Measurements from ENCODE around the gene HBB.

DNA sequence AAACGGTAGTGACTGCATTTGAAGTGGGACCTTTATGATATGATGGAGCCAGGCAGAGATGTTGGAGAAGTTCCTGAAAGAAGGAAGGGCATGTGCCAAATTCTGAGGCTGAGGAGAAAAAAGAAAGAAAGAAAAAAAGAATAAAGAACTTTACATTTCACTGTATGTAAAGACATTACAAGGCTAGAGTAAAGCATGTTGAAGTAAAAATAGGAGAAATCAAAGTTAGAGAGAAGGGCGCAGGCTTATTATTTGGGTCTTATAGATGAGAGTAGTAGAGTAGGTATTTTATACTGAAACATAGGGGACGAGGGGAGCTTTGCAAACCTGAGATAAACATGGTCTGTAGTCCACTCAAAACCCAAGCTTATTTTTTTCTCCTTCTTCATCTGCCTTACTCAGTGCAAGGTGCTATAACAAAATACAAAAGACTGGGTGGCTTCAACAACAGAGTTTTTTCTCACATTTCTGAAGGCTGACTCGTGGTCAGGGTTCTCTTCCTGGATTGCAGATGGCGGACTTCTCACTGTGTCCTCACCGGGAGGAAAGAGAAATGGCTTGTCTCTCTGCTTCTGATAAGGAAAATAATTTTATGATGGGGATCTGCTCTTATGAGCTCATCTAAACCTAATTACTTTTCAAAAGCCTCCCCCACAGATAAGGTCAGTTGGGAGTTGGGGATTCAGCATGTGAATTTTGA lies 20.1 kb upstream of the HBB start:
- TF ChIP-seq, protein P1, sequence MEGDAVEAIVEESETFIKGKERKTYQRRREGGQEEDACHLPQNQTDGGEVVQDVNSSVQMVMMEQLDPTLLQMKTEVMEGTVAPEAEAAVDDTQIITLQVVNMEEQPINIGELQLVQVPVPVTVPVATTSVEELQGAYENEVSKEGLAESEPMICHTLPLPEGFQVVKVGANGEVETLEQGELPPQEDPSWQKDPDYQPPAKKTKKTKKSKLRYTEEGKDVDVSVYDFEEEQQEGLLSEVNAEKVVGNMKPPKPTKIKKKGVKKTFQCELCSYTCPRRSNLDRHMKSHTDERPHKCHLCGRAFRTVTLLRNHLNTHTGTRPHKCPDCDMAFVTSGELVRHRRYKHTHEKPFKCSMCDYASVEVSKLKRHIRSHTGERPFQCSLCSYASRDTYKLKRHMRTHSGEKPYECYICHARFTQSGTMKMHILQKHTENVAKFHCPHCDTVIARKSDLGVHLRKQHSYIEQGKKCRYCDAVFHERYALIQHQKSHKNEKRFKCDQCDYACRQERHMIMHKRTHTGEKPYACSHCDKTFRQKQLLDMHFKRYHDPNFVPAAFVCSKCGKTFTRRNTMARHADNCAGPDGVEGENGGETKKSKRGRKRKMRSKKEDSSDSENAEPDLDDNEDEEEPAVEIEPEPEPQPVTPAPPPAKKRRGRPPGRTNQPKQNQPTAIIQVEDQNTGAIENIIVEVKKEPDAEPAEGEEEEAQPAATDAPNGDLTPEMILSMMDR (conservative IDR thresholded peaks at IDR 0.05; ENCODE audit: low read depth, low read length), result no peak
- TF ChIP-seq CEBPB (IDR thresholded peaks at IDR 0.05; ENCODE audit: low read depth, low read length), result no peak
- no peak for TF ChIP-seq FOS (IDR thresholded peaks at IDR 0.05; ENCODE audit: low read depth, low read length)
- no peak for TF ChIP-seq SMC3 (IDR thresholded peaks at IDR 0.05; ENCODE audit: low read depth, low read length)
- TF ChIP-seq, protein P2, sequence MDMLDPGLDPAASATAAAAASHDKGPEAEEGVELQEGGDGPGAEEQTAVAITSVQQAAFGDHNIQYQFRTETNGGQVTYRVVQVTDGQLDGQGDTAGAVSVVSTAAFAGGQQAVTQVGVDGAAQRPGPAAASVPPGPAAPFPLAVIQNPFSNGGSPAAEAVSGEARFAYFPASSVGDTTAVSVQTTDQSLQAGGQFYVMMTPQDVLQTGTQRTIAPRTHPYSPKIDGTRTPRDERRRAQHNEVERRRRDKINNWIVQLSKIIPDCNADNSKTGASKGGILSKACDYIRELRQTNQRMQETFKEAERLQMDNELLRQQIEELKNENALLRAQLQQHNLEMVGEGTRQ (IDR thresholded peaks at IDR 0.05; ENCODE audit: low read depth, low read length), result no peak
- TF ChIP-seq POLR2A (IDR thresholded peaks at IDR 0.05; ENCODE audit: low read depth, low read length), result no peak
- TF ChIP-seq MXI1 (IDR thresholded peaks at IDR 0.05; ENCODE audit: borderline replicate concordance, low read depth, low read length), result no peak
- no peak for TF ChIP-seq RAD21 (IDR thresholded peaks at IDR 0.05; ENCODE audit: low read length)
